A673 (cell line): ENCODE measurements around the gene VWF. TPM values are rescaled to one million over a fixed set of nuclear protein-coding genes. Genes with fewer than 3 reads are reported as not detected.

Experiments used
- BruUV-seq: library from RNA; stranded (reverse); fragments of 400-500 nt; replicated peaks from 2 replicates; lab custom pipeline; 2021; lab: Mats Ljungman, UMichigan
- CTCF ChIA-PET: fragments of 300-600 bp; sonication (Branson Sonifier 250); formaldehyde crosslinking; loops from one replicate; lab custom pipeline; 2022; ENCODE audit warnings: antibody characterized with exemption; lab: Charles Lee
- POLR2A ChIA-PET: fragments of 300-600 bp; sonication (Branson Sonifier 250); formaldehyde crosslinking; loops from one replicate; lab custom pipeline; 2022; ENCODE audit warnings: antibody characterized with exemption; ENCODE audit not compliant: low non-redundant PET; lab: Charles Lee
- DNase-seq: peaks from one replicate; pipeline ENCODE4 v3.0.0-alpha.2; 2015; ENCODE audit warnings: low spot score
- H3K27ac ChIP-seq: fragments of 200-600 bp; sonication (generic); 2 replicates; pipeline ENCODE4 v1.5.1; 2016; ENCODE audit warnings: mixed run types, low read depth, mild to moderate bottlenecking, mixed read lengths, antibody characterized with exemption, low read length; ENCODE audit not compliant: poor library complexity, severe bottlenecking
- H3K27me3 ChIP-seq: fragments of 200-600 bp; sonication (generic); replicated peaks from 2 replicates; pipeline ENCODE4 v1.6.1; 2017; ENCODE audit warnings: mixed run types, low read depth, mild to moderate bottlenecking, mixed read lengths, antibody characterized with exemption, low read length; ENCODE audit not compliant: insufficient read depth, poor library complexity
- H3K36me3 ChIP-seq: fragments of 200-600 bp; sonication (generic); 2 replicates; pipeline ENCODE4 v1.6.1; 2016; ENCODE audit warnings: mixed run types, mild to moderate bottlenecking, mixed read lengths, antibody characterized with exemption, low read length; ENCODE audit not compliant: insufficient read depth, poor library complexity, severe bottlenecking
- H3K4me1 ChIP-seq: fragments of 200-600 bp; sonication (generic); 2 replicates; pipeline ENCODE4 v1.6.1; 2017; ENCODE audit warnings: mixed run types, mild to moderate bottlenecking, mixed read lengths, antibody characterized with exemption, low read length; ENCODE audit not compliant: insufficient read depth, poor library complexity, severe bottlenecking
- H3K4me3 ChIP-seq: fragments of 200-600 bp; sonication (generic); 2 replicates; pipeline ENCODE4 v1.5.1; 2016; ENCODE audit warnings: low read depth, mixed run types, mild to moderate bottlenecking, mixed read lengths, low read length; ENCODE audit not compliant: poor library complexity, severe bottlenecking
- H3K9me3 ChIP-seq: fragments of 200-600 bp; sonication (generic); 2 replicates; pipeline ENCODE4 v1.6.1; 2016; ENCODE audit warnings: mixed run types, low read depth, mild to moderate bottlenecking, mixed read lengths, antibody characterized with exemption, low read length; ENCODE audit not compliant: poor library complexity, severe bottlenecking
- CTCF ChIP-seq: fragments of 300-800, 200-600 bp; sonication (generic); conservative IDR thresholded peaks from 2 replicates; pipeline ENCODE4 v1.5.1; 2017; ENCODE audit warnings: low read depth, mild to moderate bottlenecking, antibody characterized with exemption, low read length, moderate library complexity, mixed read lengths
- EZH2 ChIP-seq: fragments of 200-600 bp; sonication (generic); IDR thresholded peaks from 2 replicates; pipeline ENCODE4 v1.6.1; 2017; ENCODE audit warnings: borderline replicate concordance, low read depth, mild to moderate bottlenecking, mixed read lengths, antibody characterized with exemption, low read length; ENCODE audit not compliant: poor library complexity, severe bottlenecking
- intact Hi-C: fragments of 100-400 bp; cut with micrococcal nuclease; formaldehyde crosslinking; loops from one replicate; pipeline ENCODE4 v1.10.0; 2022; ENCODE audit not compliant: unreplicated experiment
- total RNA-seq: library from RNA; stranded (reverse); gene quantifications from 2 replicates; pipeline ENCODE4 v1.2.3, GENCODE V29; 2021

VWF gene
- total RNA-seq, 1 experiment from 2014 or later = not detected

DNA sequence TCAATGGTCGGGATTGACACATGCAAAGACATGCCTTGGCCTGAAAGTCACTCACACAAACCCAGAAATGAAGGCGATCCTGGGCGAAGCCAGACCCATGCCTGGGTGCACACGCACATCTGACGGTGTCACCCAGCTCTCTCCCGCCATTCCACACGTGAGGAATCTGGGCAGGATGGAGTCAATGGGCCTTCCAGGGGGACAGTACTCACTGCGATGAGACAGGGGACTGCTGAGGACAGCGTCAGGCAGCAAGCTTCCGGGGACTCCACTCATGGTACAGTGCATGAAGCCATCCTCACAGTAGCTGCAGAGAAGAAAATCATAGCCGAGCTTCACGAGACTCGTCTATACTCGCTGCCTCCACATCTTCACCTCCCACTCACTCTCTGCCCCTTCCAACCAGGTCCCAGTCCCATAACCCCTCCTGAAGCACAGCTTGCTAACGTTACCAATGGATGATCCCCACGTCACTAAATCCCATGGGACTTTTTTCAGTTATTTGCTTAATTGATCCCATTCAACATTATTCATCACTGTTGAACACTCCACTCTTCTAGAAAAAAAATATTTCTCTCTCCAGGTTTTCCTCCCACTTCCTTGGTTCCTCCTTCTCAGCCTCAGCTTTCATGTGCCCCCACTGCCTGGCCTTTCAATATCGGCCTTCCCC, 77.8 kb downstream of the VWF start:
- ChIA-PET POLR2A (no interaction called here), CTCF (interaction anchor here (1.3 kb wide), 1 partner anchor 58 kb away, joined by 4 read pairs; no protein-coding TSS in a partner anchor)
- H3K9me3 ChIP-seq = no peaks in the 10 kb centered on the region
- H3K27ac ChIP-seq = no peak overlapping the region
- intact Hi-C loops = no loop called here
- DNase-seq = no peak
- TF ChIP-seq CTCF (no peak), EZH2 (no peak)
- no peaks in the 10 kb centered on the region for H3K36me3 ChIP-seq
- H3K4me3 ChIP-seq = no peak overlapping the region
- H3K27me3 ChIP-seq = no peaks in the 10 kb centered on the region
- BruUV-seq = no TSS peak
- H3K4me1 ChIP-seq = no peaks in the 10 kb centered on the region

GRCh38 chr12:6045438-6045837, 79.0 kb downstream of the VWF start:
- TF ChIP-seq CTCF = no peak
- no peak for TF ChIP-seq EZH2
- H3K4me1 ChIP-seq = no peaks in the 10 kb centered on the region
- ChIA-PET CTCF (no interaction called here), POLR2A (no interaction called here)
- DNase-seq = no peak
- no TSS peak for BruUV-seq
- H3K4me3 ChIP-seq = no peak overlapping the region
- H3K36me3 ChIP-seq = no peaks in the 10 kb centered on the region
- H3K27ac ChIP-seq = no peak overlapping the region
- H3K9me3 ChIP-seq = no peaks in the 10 kb centered on the region
- intact Hi-C loops = no loop called here
- no peaks in the 10 kb centered on the region for H3K27me3 ChIP-seq

GRCh38 chr12:6044082-6044481, 80.4 kb downstream of the VWF start:
- Histone ChIP-seq H3K27ac (no peak overlapping the region), H3K4me1 (no peaks in the 10 kb centered on the region), H3K27me3 (no peaks in the 10 kb centered on the region), H3K36me3 (no peaks in the 10 kb centered on the region), H3K4me3 (no peak overlapping the region), H3K9me3 (no peaks in the 10 kb centered on the region)
- DNase-seq = no peak
- CTCF ChIA-PET = no interaction called here
- POLR2A ChIA-PET = no interaction called here
- BruUV-seq = no TSS peak
- no peak for TF ChIP-seq CTCF
- no peak for TF ChIP-seq EZH2
- intact Hi-C loops = no loop called here
